ENCODE measurements around the gene TARBP2. TPM values are rescaled to one million over a fixed set of nuclear protein-coding genes. Genes with fewer than 3 reads are reported as not detected.

Gene TARBP2
- polyA plus RNA-seq (2011; rRNA removed), result 33.9 and 44.9 TPM in 2 replicates
- 18.0 and 28.2 TPM in 2 replicates for polyA minus RNA-seq (2011; rRNA and poly(A)+ RNA removed)

DNA sequence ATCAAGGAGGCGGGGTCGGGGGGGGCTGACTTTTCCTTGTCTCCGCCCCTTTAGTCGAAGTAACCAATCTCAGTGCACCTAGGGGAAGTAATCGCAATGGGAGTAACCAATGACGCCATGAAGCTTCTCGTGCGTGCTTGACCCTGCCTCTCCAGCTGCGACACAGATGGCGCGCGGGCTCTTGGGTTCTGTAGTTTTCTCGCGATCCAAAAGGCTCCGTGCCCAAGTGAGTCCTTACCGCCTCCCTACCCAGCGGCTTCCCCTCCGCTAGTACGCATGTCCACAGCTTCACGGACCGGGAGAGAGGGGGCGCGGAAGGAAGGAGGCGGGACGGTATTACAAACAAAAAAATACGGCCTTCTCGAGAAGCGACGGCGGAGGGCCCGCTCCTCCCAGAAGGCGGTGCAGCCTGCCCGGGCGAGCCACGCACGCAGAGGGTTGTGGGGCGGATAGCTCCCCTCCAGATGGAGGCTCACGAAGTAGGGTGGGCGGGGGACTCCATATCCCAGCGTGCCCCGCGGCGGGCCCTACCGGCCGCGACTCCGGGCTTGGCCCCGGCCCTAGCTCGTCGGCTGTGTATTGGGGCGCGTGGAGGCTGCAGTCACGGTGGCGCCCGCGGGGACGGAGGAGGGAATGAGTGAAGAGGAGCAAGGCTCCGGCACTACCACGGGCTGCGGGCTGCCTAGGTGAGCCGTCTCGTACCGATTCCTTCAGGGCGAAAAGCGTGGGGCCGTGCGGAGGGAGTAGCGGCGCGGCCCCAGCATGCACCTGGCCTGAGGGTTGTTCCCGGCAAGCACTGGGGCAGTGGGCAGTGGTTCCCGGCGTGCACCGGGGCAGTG lies at the start of gene TARBP2:
Gene TARBP2 (plus strand): TSS at position 508 of the 839 bp plus-strand sequence. CDS start 126 bp downstream, at position 634.
- Histone ChIP-seq H3K4me3 (ENCODE audit: low read depth, low read length) (peak within 1 kb of the TSS; percentile 89), H3K36me3 (ENCODE audit: control insufficient read depth, insufficient read depth, low read length) (peaks cover 9% of the 10 kb centered on the region), H3K27me3 (ENCODE audit: control insufficient read depth, insufficient read depth, low read length) (no peaks in the 10 kb centered on the region)
- DNase-seq (ENCODE audit: low read depth), result peak; percentile 98
- TF ChIP-seq, protein P1, sequence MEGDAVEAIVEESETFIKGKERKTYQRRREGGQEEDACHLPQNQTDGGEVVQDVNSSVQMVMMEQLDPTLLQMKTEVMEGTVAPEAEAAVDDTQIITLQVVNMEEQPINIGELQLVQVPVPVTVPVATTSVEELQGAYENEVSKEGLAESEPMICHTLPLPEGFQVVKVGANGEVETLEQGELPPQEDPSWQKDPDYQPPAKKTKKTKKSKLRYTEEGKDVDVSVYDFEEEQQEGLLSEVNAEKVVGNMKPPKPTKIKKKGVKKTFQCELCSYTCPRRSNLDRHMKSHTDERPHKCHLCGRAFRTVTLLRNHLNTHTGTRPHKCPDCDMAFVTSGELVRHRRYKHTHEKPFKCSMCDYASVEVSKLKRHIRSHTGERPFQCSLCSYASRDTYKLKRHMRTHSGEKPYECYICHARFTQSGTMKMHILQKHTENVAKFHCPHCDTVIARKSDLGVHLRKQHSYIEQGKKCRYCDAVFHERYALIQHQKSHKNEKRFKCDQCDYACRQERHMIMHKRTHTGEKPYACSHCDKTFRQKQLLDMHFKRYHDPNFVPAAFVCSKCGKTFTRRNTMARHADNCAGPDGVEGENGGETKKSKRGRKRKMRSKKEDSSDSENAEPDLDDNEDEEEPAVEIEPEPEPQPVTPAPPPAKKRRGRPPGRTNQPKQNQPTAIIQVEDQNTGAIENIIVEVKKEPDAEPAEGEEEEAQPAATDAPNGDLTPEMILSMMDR (IDR thresholded peaks at IDR 0.05; ENCODE audit: insufficient read depth, low read depth, low read length), result no peak
- ChIA-PET POLR2A (interaction anchor here (0.5 to 1.4 kb wide), 10 partner anchors 9 to 1354 kb away, joined by 3 to 8 read pairs (median 3); no protein-coding TSS in a partner anchor), CTCF (interaction anchor here (0.6 to 1.8 kb wide), 10 partner anchors 8 to 177 kb away, joined by 3 to 9 read pairs (median 4); partner anchors contain the start of gene ATP5MC2)

DNA sequence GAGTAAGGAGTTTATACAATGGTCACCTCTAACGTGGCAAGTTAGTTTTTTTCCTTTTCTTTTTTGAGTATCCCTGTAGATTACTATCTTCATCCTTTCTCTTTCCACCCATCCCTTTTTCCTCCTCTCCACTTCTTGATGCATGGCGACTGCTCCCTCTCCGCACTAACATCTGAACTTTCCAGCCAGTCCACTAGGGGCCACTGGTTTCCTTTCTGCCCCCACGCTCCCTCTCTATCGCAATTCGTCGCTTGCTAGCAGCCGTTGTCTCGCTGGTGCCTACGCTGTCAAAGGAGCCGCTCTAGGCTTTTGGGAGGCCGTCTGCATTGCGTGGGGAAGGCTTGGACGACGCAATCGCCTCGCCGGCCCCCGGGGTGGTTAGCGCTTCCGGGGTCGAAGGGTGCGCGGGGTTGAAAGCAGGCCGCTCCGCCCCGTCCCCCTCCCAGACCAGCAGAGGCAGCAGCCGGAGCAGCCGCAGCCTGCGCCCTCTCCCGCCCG lies 49.4 kb upstream of the TARBP2 start, which contains the start of gene PCBP2:
Gene PCBP2 (plus strand): TSS at position 442 of the 498 bp plus-strand sequence. CDS start 2,699 bp downstream, outside the sequence.
- TF ChIP-seq, protein P1 (IDR thresholded peaks at IDR 0.05; ENCODE audit: insufficient read depth, low read depth, low read length), result peak; percentile 92
- DNase-seq (ENCODE audit: low read depth), result peak; percentile 94
- H3K27me3 ChIP-seq (ENCODE audit: control insufficient read depth, insufficient read depth, low read length), result no peaks in the 10 kb centered on the region
- POLR2A ChIA-PET, result no interaction called here
- H3K36me3 ChIP-seq (ENCODE audit: control insufficient read depth, insufficient read depth, low read length), result peaks cover 9% of the 10 kb centered on the region
- CTCF ChIA-PET, result interaction anchor here (1.8 kb wide), 1 partner anchor 126 kb away, joined by 5 read pairs; no protein-coding TSS in a partner anchor
- H3K4me3 ChIP-seq (ENCODE audit: low read depth, low read length), result peak within 1 kb of the TSS; percentile 97

GRCh38 chr12:53452159-53453077 lies 48.7 kb upstream of the TARBP2 start:
- H3K36me3 ChIP-seq (ENCODE audit: control insufficient read depth, insufficient read depth, low read length), result peaks cover 14% of the 10 kb centered on the region
- CTCF ChIA-PET, result interaction anchor here (0.8 to 1.3 kb wide), 4 partner anchors 9 to 56 kb away, joined by 3 to 5 read pairs (median 4); no protein-coding TSS in a partner anchor
- POLR2A ChIA-PET, result interaction anchor here (0.7 kb wide), 1 partner anchor 54 kb away, joined by 6 read pairs; no protein-coding TSS in a partner anchor

GRCh38 chr12:53453953-53454640 lies 47.0 kb upstream of the TARBP2 start:
- CTCF ChIA-PET, result interaction anchor here (0.9 to 1.3 kb wide), 4 partner anchors 19 to 54 kb away, joined by 3 to 5 read pairs (median 4); no protein-coding TSS in a partner anchor
- Histone ChIP-seq H3K27me3 (ENCODE audit: control insufficient read depth, insufficient read depth, low read length) (no peaks in the 10 kb centered on the region), H3K36me3 (ENCODE audit: control insufficient read depth, insufficient read depth, low read length) (peaks cover 18% of the 10 kb centered on the region), H3K4me3 (ENCODE audit: low read depth, low read length) (peak overlapping the region; percentile 97)
- TF ChIP-seq, protein P1 (IDR thresholded peaks at IDR 0.05; ENCODE audit: insufficient read depth, low read depth, low read length), result no peak
- POLR2A ChIA-PET, result interaction anchor here (0.7 kb wide), 1 partner anchor 56 kb away, joined by 4 read pairs; no protein-coding TSS in a partner anchor
- DNase-seq (ENCODE audit: low read depth), result no peak

More at GRCh38 chr12:53452159-53453077, 48.7 kb upstream of the TARBP2 start:
- peak overlapping the region; percentile 97 for H3K4me3 ChIP-seq (ENCODE audit: low read depth, low read length)
- no peaks in the 10 kb centered on the region for H3K27me3 ChIP-seq (ENCODE audit: control insufficient read depth, insufficient read depth, low read length)
- TF ChIP-seq, protein P1 (IDR thresholded peaks at IDR 0.05; ENCODE audit: insufficient read depth, low read depth, low read length), result peak; percentile 41
- DNase-seq (ENCODE audit: low read depth), result peak; percentile 29
